H1 (cell line): Measurements from ENCODE around the gene SLC16A6. TPM values are rescaled to one million over a fixed set of nuclear protein-coding genes. Genes with fewer than 3 reads are reported as not detected.

Experiments
- CTCF ChIA-PET: fragments of 300-600 bp; sonication (Branson Sonifier 250); formaldehyde crosslinking; loops from one replicate; lab custom pipeline; 2021; ENCODE audit not compliant: partially characterized antibody; lab: Charles Lee
- POLR2A ChIA-PET: fragments of 300-600 bp; sonication (Branson Sonifier 250); formaldehyde crosslinking; loops from one replicate; lab custom pipeline; 2021; ENCODE audit warnings: inconsistent platforms; ENCODE audit not compliant: partially characterized antibody; lab: Charles Lee
- DNase-seq, 2 experiments: peaks; one replicate each; pipeline versions ENCODE4 v3.0.0 to v3.0.0-alpha.2; 2010 to 2022; ENCODE audit warnings: low spot score in 2 of 2, low read depth in 1 of 2, mixed read lengths in 1 of 2
- FAIRE-seq: peaks from 2 replicates; lab custom pipeline; 2011; peaks lifted over from hg19 to GRCh38; lab: Jason Lieb, UNC
- H2AFZ ChIP-seq: 2 replicates; pipeline ENCODE4 v1.8.1; 2012; ENCODE audit warnings: low read length, inconsistent platforms
- H2AK5ac ChIP-seq: 2 replicates; pipeline ENCODE4 v1.6.1; 2013; ENCODE audit warnings: low read depth, low read length
- H2BK120ac ChIP-seq: replicated peaks from 2 replicates; pipeline ENCODE3; 2013; ENCODE audit warnings: low read depth, low read length, inconsistent platforms
- H2BK12ac ChIP-seq: 2 replicates; pipeline ENCODE4 v1.6.1; 2013; ENCODE audit warnings: low read depth, low read length
- H2BK15ac ChIP-seq: 2 replicates; pipeline ENCODE4 v1.6.1; 2013; ENCODE audit warnings: low read length
- H2BK20ac ChIP-seq: 2 replicates; pipeline ENCODE4 v1.6.1; 2013; ENCODE audit warnings: low read length
- H2BK5ac ChIP-seq: 2 replicates; pipeline ENCODE4 v1.6.1; 2013; ENCODE audit warnings: low read depth, low read length
- H3K14ac ChIP-seq: 2 replicates; pipeline ENCODE4 v1.6.1; 2013; ENCODE audit warnings: inconsistent platforms; ENCODE audit not compliant: insufficient read length
- H3K18ac ChIP-seq: 2 replicates; pipeline ENCODE4 v1.6.1; 2013; ENCODE audit warnings: low read length; ENCODE audit errors: extremely low read depth
- H3K23ac ChIP-seq: 2 replicates; pipeline ENCODE4 v1.6.1; 2013; ENCODE audit warnings: inconsistent platforms; ENCODE audit not compliant: insufficient read length
- H3K23me2 ChIP-seq: 2 replicates; pipeline ENCODE4 v1.6.1; 2013; ENCODE audit warnings: low read depth, low read length
- H3K27ac ChIP-seq: 2 replicates; pipeline ENCODE4 v1.6.1; 2011; ENCODE audit warnings: low read depth, low read length, inconsistent platforms
- H3K27me3 ChIP-seq, 4 experiments: replicated peaks in 1 of 4; 1 replicate in 1 of 4; 2 replicates in 3 of 4; pipeline versions ENCODE4 v1.6.1 to v1.8.1; 2011 to 2013; ENCODE audit warnings: low read length in 3 of 4, mild to moderate bottlenecking in 3 of 4, inconsistent platforms in 2 of 4, mixed read lengths in 2 of 4, moderate library complexity in 1 of 4; ENCODE audit not compliant: control insufficient read depth in 3 of 4, insufficient read depth in 3 of 4; ENCODE audit errors: extremely low read depth in 1 of 4
- H3K36me3 ChIP-seq, 4 experiments: 2 replicates each; pipeline versions ENCODE4 v1.6.1 to v1.8.1; 2011 to 2013; ENCODE audit warnings: mild to moderate bottlenecking in 4 of 4, low read length in 3 of 4, moderate library complexity in 2 of 4, control low read depth in 1 of 4, inconsistent platforms in 1 of 4; ENCODE audit not compliant: insufficient read depth in 4 of 4, control insufficient read depth in 2 of 4
- H3K4ac ChIP-seq: replicated peaks from 2 replicates; pipeline ENCODE3; 2013; ENCODE audit warnings: low read length, low read depth, mixed read lengths, inconsistent platforms; ENCODE audit not compliant: insufficient read length
- H3K4me1 ChIP-seq, 4 experiments: replicated peaks in 1 of 4; 1 replicate in 1 of 4; 2 replicates in 3 of 4; pipeline versions ENCODE4 v1.6.1 to v1.8.1; 2011 to 2013; ENCODE audit warnings: low read length in 3 of 4, inconsistent platforms in 2 of 4, mixed read lengths in 1 of 4; ENCODE audit not compliant: insufficient read depth in 4 of 4, control insufficient read depth in 3 of 4
- H3K4me2 ChIP-seq, 2 experiments: 2 replicates each; pipeline versions ENCODE4 v1.6.1 to v1.8.1; 2011 to 2013; ENCODE audit warnings: low read depth in 2 of 2, low read length in 2 of 2, control low read depth in 1 of 2, inconsistent platforms in 1 of 2, mild to moderate bottlenecking in 1 of 2; ENCODE audit not compliant: insufficient read depth in 1 of 2
- H3K4me3 ChIP-seq, 4 experiments: fragments of 200-600, 300-600 bp in 1 of 4; sonication (generic), shearing (Covaris generic), sonication (Bioruptor Twin) in 1 of 4; 2 replicates each; pipeline versions ENCODE4 v1.5.1 to v1.8.1; 2011 to 2016; ENCODE audit warnings: low read length in 4 of 4, low read depth in 3 of 4, control low read depth in 2 of 4, inconsistent platforms in 2 of 4, mild to moderate bottlenecking in 2 of 4, mixed read lengths in 1 of 4, moderate library complexity in 1 of 4; ENCODE audit not compliant: insufficient read depth in 2 of 4; ENCODE audit errors: extremely low read depth in 1 of 4
- H3K56ac ChIP-seq: replicated peaks from 2 replicates; pipeline ENCODE3; 2013; ENCODE audit warnings: low read depth, mild to moderate bottlenecking, mixed read lengths, low read length, inconsistent platforms; ENCODE audit not compliant: insufficient read length
- H3K79me1 ChIP-seq: 2 replicates; pipeline ENCODE4 v1.6.1; 2013; ENCODE audit warnings: low read depth, low read length, control low read depth
- H3K79me2 ChIP-seq, 2 experiments: 2 replicates each; pipeline versions ENCODE4 v1.6.1 to v1.8.1; 2012 to 2013; ENCODE audit warnings: low read length in 2 of 2, mild to moderate bottlenecking in 2 of 2, inconsistent platforms in 1 of 2; ENCODE audit not compliant: insufficient read depth in 2 of 2, control insufficient read depth in 1 of 2
- H3K9ac ChIP-seq, 4 experiments: replicated peaks in 1 of 4; 1 replicate in 1 of 4; 2 replicates in 3 of 4; pipeline versions ENCODE4 v1.6.1 to v1.8.1; 2011 to 2013; ENCODE audit warnings: low read depth in 3 of 4, low read length in 3 of 4, control low read depth in 2 of 4, mild to moderate bottlenecking in 2 of 4, moderate library complexity in 2 of 4, inconsistent platforms in 1 of 4; ENCODE audit errors: extremely low read depth in 1 of 4
- H3K9me3 ChIP-seq, 2 experiments: 2 replicates each; pipeline versions ENCODE4 v1.6.1 to v1.8.1; 2012 to 2013; ENCODE audit warnings: mild to moderate bottlenecking in 2 of 2, moderate library complexity in 2 of 2, control low read depth in 1 of 2, inconsistent platforms in 1 of 2, low read depth in 1 of 2, low read length in 1 of 2, mixed read lengths in 1 of 2; ENCODE audit not compliant: insufficient read depth in 2 of 2
- H4K20me1 ChIP-seq, 2 experiments: replicated peaks in 1 of 2; 2 replicates each; pipeline versions ENCODE3 to v1.8.1; 2011 to 2013; ENCODE audit warnings: inconsistent platforms in 2 of 2, low read length in 2 of 2, mild to moderate bottlenecking in 1 of 2; ENCODE audit not compliant: insufficient read depth in 2 of 2, control insufficient read depth in 1 of 2
- H4K5ac ChIP-seq: 2 replicates; pipeline ENCODE4 v1.6.1; 2013; ENCODE audit warnings: low read length, low read depth, mixed read lengths, inconsistent platforms; ENCODE audit not compliant: insufficient read length
- H4K8ac ChIP-seq: 2 replicates; pipeline ENCODE4 v1.8.0; 2013; ENCODE audit warnings: mild to moderate bottlenecking, moderate library complexity, low read length, inconsistent platforms; ENCODE audit not compliant: insufficient read depth; ENCODE audit errors: extremely low read depth
- H4K91ac ChIP-seq: replicated peaks from 2 replicates; pipeline ENCODE3; 2013; ENCODE audit warnings: low read length, mixed read lengths, inconsistent platforms; ENCODE audit not compliant: insufficient read length
- GTF2F1 ChIP-seq: IDR thresholded peaks from 2 replicates; pipeline ENCODE4 v1.6.1; 2012; ENCODE audit warnings: low read depth, low read length, improper control_type of control experiment, borderline replicate concordance
- KDM4A ChIP-seq: IDR thresholded peaks from one replicate; pipeline ENCODE4 v1.7.1; 2012; ENCODE audit warnings: low read depth, mild to moderate bottlenecking, moderate library complexity, low read length, inconsistent platforms; ENCODE audit not compliant: severe bottlenecking
- POU5F1 ChIP-seq: IDR thresholded peaks from 2 replicates; pipeline ENCODE4 v1.6.1; 2011; ENCODE audit warnings: low read depth, mild to moderate bottlenecking, low read length, moderate library complexity
- RAD21 ChIP-seq, 2 experiments: IDR thresholded peaks in 1 of 2; conservative IDR thresholded peaks in 1 of 2; 2 replicates each; pipeline ENCODE4 v1.6.1; 2011; ENCODE audit warnings: low read depth in 2 of 2, low read length in 2 of 2, improper control_type of control experiment in 1 of 2, inconsistent platforms in 1 of 2, mild to moderate bottlenecking in 1 of 2, moderate library complexity in 1 of 2
- WGBS, 2 experiments: shearing (Covaris generic) in 1 of 2; methylation state at CpG; one replicate each; pipeline versions ENCODE4 v1.1.6 to v1.1.7; 2013 to 2015; ENCODE audit warnings: low lambda C conversion rate in 2 of 2, mixed read lengths in 2 of 2, inconsistent platforms in 1 of 2, low coverage in 1 of 2, missing lambda C conversion rate in 1 of 2; ENCODE audit not compliant: insufficient replicate concordance in 2 of 2, insufficient coverage in 1 of 2, insufficient read length in 1 of 2; ENCODE audit errors: extremely low coverage in 1 of 2, missing lambda C conversion rate in 1 of 2; 5-methylcytosine and 5-hydroxymethylcytosine counted together
- polyA plus RNA-seq, 7 experiments: library from polyadenylated mRNA; depleted of rRNA in 3 of 7; stranded (reverse) in 5 of 7; unstranded in 2 of 7; fragments of >200 nt in 5 of 7; fragments of 200-250 nt in 2 of 7; gene quantifications; 1 replicate in 5 of 7; 2 replicates in 1 of 7; 4 replicates in 1 of 7; pipeline versions ENCODE4 v1.2.1 to v1.2.3, GENCODE V29; 2011 to 2013; ENCODE audit warnings: missing spikeins in 2 of 7, mixed read lengths in 2 of 7
- total RNA-seq: library from RNA; stranded (reverse); fragmentation: NEBNext Ultra II Directional; extraction: Animal tissue kit (Norgen Biotek cat#: 25700); gene quantifications from 2 replicates; pipeline ENCODE4 v1.2.1, GENCODE V29; 2021

SLC16A6 gene
- total and polyA plus RNA-seq, 2 of the 8 experiments (the other 6 are each of a cell fraction or from before 2014, with no cell fraction given): 0.17 to 0.22 TPM

GRCh38 chr17:68319410-68320162, 28.7 kb upstream of the SLC16A6 start:
- peaks cover 0 to 7% (median 3%) of the 10 kb centered on the region in 4 experiments; a peak in 4 of 7 replicates for H3K4me1 ChIP-seq

More at GRCh38 chr17:68319410-68320162, 28.7 kb upstream of the SLC16A6 start:
- CTCF ChIA-PET: interaction anchor here (1.2 to 2.7 kb wide), 5 partner anchors 27 to 117 kb away, joined by 3 to 13 read pairs (median 5); no protein-coding TSS in a partner anchor
- Histone ChIP-seq H2BK5ac (no peak overlapping the region), H3K4ac (no peak overlapping the region), H2BK120ac (no peak overlapping the region), H3K27me3 (no peaks in the 10 kb centered on the region), H3K23me2 (no peaks in the 10 kb centered on the region), H2BK15ac (no peak overlapping the region), H3K18ac (no peak overlapping the region), H3K79me2 (no peaks in the 10 kb centered on the region), H4K91ac (no peak overlapping the region), H3K27ac (no peak overlapping the region), H4K8ac (no peak overlapping the region), H3K56ac (no peak overlapping the region)
- WGBS, 2 experiments: 85% methylated on average over 12 of the region's 12 CpGs; no CpG with 5 or more reads in 1 of the 2 experiments
- no peak for DNase-seq
- TF ChIP-seq POU5F1: no peak
- TF ChIP-seq KDM4A: no peak
- TF ChIP-seq RAD21 (IDR thresholded peaks at IDR 0.05 in 1 of 2, conservative IDR thresholded peaks at IDR 0.05 in 1 of 2; ENCODE audit: low read depth in 2 of 2, low read length in 2 of 2): no peak
- TF ChIP-seq GTF2F1: no peak
- TF ChIP-seq, all 59 proteins: peak for 0
- no peak overlapping the region for H3K4me3 ChIP-seq
- H4K5ac ChIP-seq: no peak overlapping the region
- no peak overlapping the region for H2AFZ ChIP-seq
- no peaks in the 10 kb centered on the region for H4K20me1 ChIP-seq
- no peak for FAIRE-seq
- no peak overlapping the region for H3K23ac ChIP-seq
- H3K36me3 ChIP-seq: no peaks in the 10 kb centered on the region
- no peak overlapping the region for H3K9ac ChIP-seq
- H2AK5ac ChIP-seq: no peak overlapping the region
- H2BK20ac ChIP-seq: no peak overlapping the region
- no peaks in the 10 kb centered on the region for H3K79me1 ChIP-seq
- H2BK12ac ChIP-seq: no peak overlapping the region
- H3K4me2 ChIP-seq: no peak overlapping the region
- H3K14ac ChIP-seq: no peak overlapping the region
- H3K9me3 ChIP-seq: no peaks in the 10 kb centered on the region; a peak in 1 of 4 replicates
- POLR2A ChIA-PET: no interaction called here
